CD4-positive, alpha-beta T cell (primary cell): ENCODE measurements around the gene GNRH2. TPM values are rescaled to one million over a fixed set of nuclear protein-coding genes. Genes with fewer than 3 reads are reported as not detected.

Experiments used
- ATAC-seq: fragments of 200-7000 bp; cut with Tn5 transposase; one replicate; pipeline ENCODE4 v1.10.0; 2022; ENCODE audit warnings: mild to moderate bottlenecking; ENCODE audit not compliant: poor library complexity
- CTCF ChIA-PET: fragments of 350-600 bp; sonication (Branson Sonifier 250); formaldehyde crosslinking; loops from one replicate; lab custom pipeline; 2021; ENCODE audit warnings: antibody characterized with exemption, inconsistent platforms; lab: Charles Lee
- POLR2A ChIA-PET: fragments of 350-600 bp; sonication (Branson Sonifier 250); formaldehyde crosslinking; loops from one replicate; lab custom pipeline; 2021; ENCODE audit warnings: antibody characterized with exemption, inconsistent platforms; lab: Charles Lee
- DNase-seq, 14 experiments: peaks; one replicate each; pipeline ENCODE4 v3.0.0-alpha.2; 2013 to 2020; ENCODE audit warnings: mixed read lengths in 2 of 14
- H3K27ac ChIP-seq, 2 donors: one replicate each; pipeline versions ENCODE4 v1.5.1 to v1.7.0; 2013; ENCODE audit warnings: low read length in 2 of 2, low read depth in 1 of 2, mild to moderate bottlenecking in 1 of 2
- H3K27me3 ChIP-seq, 2 experiments: 1 replicate in 1 of 2; 2 replicates in 1 of 2; pipeline versions ENCODE4 v1.6.1 to v1.7.0; 2013; ENCODE audit warnings: low read length in 2 of 2, control low read depth in 1 of 2, mild to moderate bottlenecking in 1 of 2, moderate library complexity in 1 of 2; ENCODE audit not compliant: insufficient read depth in 2 of 2, control insufficient read depth in 1 of 2
- H3K36me3 ChIP-seq: one replicate; pipeline ENCODE4 v1.6.1; 2013; ENCODE audit warnings: low read length, control low read depth; ENCODE audit not compliant: insufficient read depth
- H3K4me1 ChIP-seq: one replicate; pipeline ENCODE4 v1.6.1; 2013; ENCODE audit warnings: low read length, control low read depth; ENCODE audit not compliant: insufficient read depth
- H3K4me3 ChIP-seq: one replicate; pipeline ENCODE4 v1.5.1; 2013; ENCODE audit warnings: mild to moderate bottlenecking, low read length, moderate library complexity
- H3K9me3 ChIP-seq, 2 experiments: 1 replicate in 1 of 2; 2 replicates in 1 of 2; pipeline versions ENCODE4 v1.6.1 to v1.7.0; 2013; ENCODE audit warnings: low read length in 2 of 2, mild to moderate bottlenecking in 2 of 2, control low read depth in 1 of 2, moderate library complexity in 1 of 2; ENCODE audit not compliant: control insufficient read depth in 1 of 2, insufficient read depth in 1 of 2
- H3K27ac Mint-ChIP-seq: one replicate; pipeline ENCODE4 v1.8.0; 2020; ENCODE audit warnings: mixed read lengths
- H3K27me3 Mint-ChIP-seq: one replicate; pipeline ENCODE4 v1.8.0; 2021; ENCODE audit warnings: mixed read lengths
- H3K36me3 Mint-ChIP-seq: one replicate; pipeline ENCODE4 v1.8.0; 2021; ENCODE audit warnings: low read depth, mixed read lengths
- H3K4me1 Mint-ChIP-seq: one replicate; pipeline ENCODE4 v1.8.0; 2021; ENCODE audit warnings: low read depth, mixed read lengths
- H3K4me3 Mint-ChIP-seq: one replicate; pipeline ENCODE4 v1.8.0; 2020; ENCODE audit warnings: mild to moderate bottlenecking, mixed read lengths
- H3K9me3 Mint-ChIP-seq: one replicate; pipeline ENCODE4 v1.8.0; 2020; ENCODE audit warnings: mixed read lengths
- CTCF ChIP-seq: fragments of 200-600 bp; IDR thresholded peaks from one replicate; pipeline ENCODE4 v1.8.0; 2022; ENCODE audit warnings: antibody characterized with exemption, mild to moderate bottlenecking
- intact Hi-C, 2 experiments: fragments of 100-400 bp; cut with DNase I in 1 of 2; cut with micrococcal nuclease in 1 of 2; formaldehyde crosslinking; loops; one replicate each; pipeline versions ENCODE4 v1.15.1 to v1.9.0; 2023 to 2025; cut with DNase I, micrococcal nuclease
- total RNA-seq, 174 experiments: library from RNA in 2 of 174; stranded (reverse) in 2 of 174; gene quantifications; one replicate each; pipeline ENCODE4 v1.2.3 and lab custom pipeline; 2021 to 2026

GNRH2 gene
- total RNA-seq, 2 experiments from 2014 or later, result not detected

- H3K27ac Mint-ChIP-seq, result no peak overlapping the region
Observed at GRCh38 chr20:3084986-3085360, 41.6 kb downstream of the GNRH2 start.

DNA sequence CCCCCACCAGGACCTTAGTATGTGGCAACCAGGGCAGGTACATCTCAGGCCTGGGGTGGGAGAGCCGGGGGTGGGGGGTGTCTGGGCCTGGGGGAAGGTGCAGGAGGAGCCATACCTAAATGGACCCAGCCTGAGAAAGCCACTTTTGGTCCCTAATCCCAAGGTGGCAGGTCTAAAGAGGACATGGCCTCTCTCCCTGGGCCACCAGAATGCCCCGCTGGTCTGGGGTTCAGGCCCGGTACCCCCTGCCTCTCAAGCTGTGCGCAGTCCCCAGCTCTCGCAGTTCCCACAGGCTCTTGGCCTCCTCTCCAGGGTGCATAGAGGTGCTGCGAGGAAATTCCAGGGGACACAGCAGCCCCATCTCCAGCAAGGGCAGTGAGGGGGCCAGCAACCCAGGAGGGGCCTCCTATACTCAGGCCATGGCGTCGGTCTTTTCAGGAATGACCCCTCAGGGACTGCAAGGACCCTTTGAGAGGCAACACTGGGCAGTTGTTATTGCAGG is 42.2 kb downstream of the GNRH2 start:
- H3K9me3 Mint-ChIP-seq, result no peaks in the 10 kb centered on the region
- no peak for TF ChIP-seq CTCF
- POLR2A ChIA-PET, result no interaction called here
- no peak overlapping the region for H3K27ac ChIP-seq
- CTCF ChIA-PET, result interaction anchor here (0.7 to 0.9 kb wide), 2 partner anchors 8 to 32 kb away, joined by 3 read pairs; no protein-coding TSS in a partner anchor
- DNase-seq, result no peak
- intact Hi-C loops, result no loop called here
- peaks cover 16% of the 10 kb centered on the region for H3K4me1 ChIP-seq
- H3K27ac Mint-ChIP-seq, result no peak overlapping the region
- peaks cover 26 to 34% of the 10 kb centered on the region in 2 experiments for H3K27me3 ChIP-seq
- peaks cover 22% of the 10 kb centered on the region for H3K4me1 Mint-ChIP-seq
- H3K36me3 ChIP-seq, result no peaks in the 10 kb centered on the region
- H3K36me3 Mint-ChIP-seq, result no peaks in the 10 kb centered on the region
- peaks cover 45% of the 10 kb centered on the region for H3K27me3 Mint-ChIP-seq
- ATAC-seq, result no peak
- H3K4me3 Mint-ChIP-seq, result no peak overlapping the region
- H3K4me3 ChIP-seq, result no peak overlapping the region
- peaks cover 0 to 4% of the 10 kb centered on the region in 2 experiments for H3K9me3 ChIP-seq

More at GRCh38 chr20:3084986-3085360, 41.6 kb downstream of the GNRH2 start:
- no peak for TF ChIP-seq CTCF
- Mint-ChIP-seq H3K27me3 (peaks cover 45% of the 10 kb centered on the region), H3K4me3 (no peak overlapping the region), H3K9me3 (no peaks in the 10 kb centered on the region), H3K4me1 (peaks cover 15% of the 10 kb centered on the region), H3K36me3 (no peaks in the 10 kb centered on the region)
- ATAC-seq (no peak), DNase-seq (no peak)
- Histone ChIP-seq H3K4me1 (peaks cover 13% of the 10 kb centered on the region), H3K9me3 (peaks cover 0 to 4% of the 10 kb centered on the region in 2 experiments), H3K27me3 (peaks cover 26 to 32% of the 10 kb centered on the region in 2 experiments), H3K36me3 (no peaks in the 10 kb centered on the region), H3K4me3 (no peak overlapping the region), H3K27ac (no peak overlapping the region)
- intact Hi-C loops, result no loop called here
- ChIA-PET CTCF (no interaction called here), POLR2A (no interaction called here)

- Mint-ChIP-seq H3K4me1 (peaks cover 26% of the 10 kb centered on the region), H3K27ac (no peak overlapping the region), H3K4me3 (no peak overlapping the region), H3K9me3 (no peaks in the 10 kb centered on the region), H3K27me3 (peaks cover 28% of the 10 kb centered on the region), H3K36me3 (peaks cover 3% of the 10 kb centered on the region)
- ChIA-PET POLR2A (interaction anchor here (1.5 kb wide), 1 partner anchor 10 kb away, joined by 5 read pairs; no protein-coding TSS in a partner anchor), CTCF (no interaction called here)
- Histone ChIP-seq H3K36me3 (no peaks in the 10 kb centered on the region), H3K4me1 (peaks cover 19% of the 10 kb centered on the region), H3K4me3 (no peak overlapping the region), H3K9me3 (peaks cover 0 to 4% of the 10 kb centered on the region in 2 experiments), H3K27me3 (peaks cover 8 to 21% of the 10 kb centered on the region in 2 experiments), H3K27ac (no peak overlapping the region)
- ATAC-seq (no peak), DNase-seq (no peak)
- intact Hi-C loops, result no loop called here
- no peak for TF ChIP-seq CTCF
Observed at GRCh38 chr20:3088031-3088430, 44.6 kb downstream of the GNRH2 start.
